Vagina (tissue), 2 donors: ENCODE measurements around the gene TRIM56. TPM values are rescaled to one million over a fixed set of nuclear protein-coding genes. Genes with fewer than 3 reads are reported as not detected.
"Not testable (repeated sequence)": the region's sequence is repeated elsewhere in the genome, so short reads cannot be mapped to it uniquely, and the experiment has no call there.

ENCODE experiments used
- DNase-seq, 2 donors: peaks; one replicate each; pipeline ENCODE4 v3.0.0-alpha.2; 2017; ENCODE audit errors: extremely low spot score in 2 of 2
- H3K27ac ChIP-seq: fragments of 200-600 bp; sonication (generic); one replicate; pipeline ENCODE4 v1.5.1; 2019
- H3K27me3 ChIP-seq: fragments of 200-600 bp; sonication (generic); one replicate; pipeline ENCODE4 v1.5.1; 2019
- H3K36me3 ChIP-seq, 2 donors: fragments of 200-600 bp; sonication (generic); one replicate each; pipeline ENCODE4 v1.5.1; 2017 to 2019
- H3K4me1 ChIP-seq: fragments of 200-600 bp; sonication (generic); one replicate; pipeline ENCODE4 v1.5.1; 2019
- H3K4me3 ChIP-seq, 2 donors: fragments of 200-600 bp; sonication (generic); 1 replicate in 1 of 2; 2 replicates in 1 of 2; pipeline ENCODE4 v1.5.1; 2016 to 2019
- H3K9me3 ChIP-seq: fragments of 200-600 bp; sonication (generic); one replicate; pipeline ENCODE4 v1.5.1; 2019
- POLR2A ChIP-seq, 2 donors: fragments of 450-650 bp; IDR thresholded peaks; one replicate each; pipeline ENCODE4 v1.6.1; 2017; ENCODE audit warnings: antibody characterized with exemption in 2 of 2, mild to moderate bottlenecking in 2 of 2, moderate library complexity in 2 of 2
- POLR2AphosphoS5 ChIP-seq, 2 donors: sonication (generic); formaldehyde crosslinking; IDR thresholded peaks; one replicate each; pipeline ENCODE4 v1.9.0; 2017; ENCODE audit warnings: antibody characterized with exemption in 2 of 2, mild to moderate bottlenecking in 2 of 2, low read depth in 1 of 2; ENCODE audit not compliant: insufficient read depth in 1 of 2
- intact Hi-C: fragments of 100-400 bp; cut with DNase I; formaldehyde crosslinking; loops from one replicate; pipeline ENCODE4 v1.15.1; 2023
- total RNA-seq: library from RNA; depleted of rRNA; stranded (reverse); fragments of >200 nt; gene quantifications from one replicate; pipeline ENCODE4 v1.2.3, GENCODE V29; 2016
- TF ChIP-seq, protein P1 (sequence below), 3 experiments: fragments of 450-650 bp in 2 of 3; fragments of 200-600 bp in 1 of 3; sonication (generic) in 1 of 3; IDR thresholded peaks; one replicate each; pipeline ENCODE4 v1.5.1; 2017 to 2019; ENCODE audit warnings: antibody characterized with exemption in 3 of 3, mild to moderate bottlenecking in 2 of 3, moderate library complexity in 2 of 3

Gene TRIM56
- total RNA-seq, 1 donor from 2014 or later: 19.4 TPM

DNA sequence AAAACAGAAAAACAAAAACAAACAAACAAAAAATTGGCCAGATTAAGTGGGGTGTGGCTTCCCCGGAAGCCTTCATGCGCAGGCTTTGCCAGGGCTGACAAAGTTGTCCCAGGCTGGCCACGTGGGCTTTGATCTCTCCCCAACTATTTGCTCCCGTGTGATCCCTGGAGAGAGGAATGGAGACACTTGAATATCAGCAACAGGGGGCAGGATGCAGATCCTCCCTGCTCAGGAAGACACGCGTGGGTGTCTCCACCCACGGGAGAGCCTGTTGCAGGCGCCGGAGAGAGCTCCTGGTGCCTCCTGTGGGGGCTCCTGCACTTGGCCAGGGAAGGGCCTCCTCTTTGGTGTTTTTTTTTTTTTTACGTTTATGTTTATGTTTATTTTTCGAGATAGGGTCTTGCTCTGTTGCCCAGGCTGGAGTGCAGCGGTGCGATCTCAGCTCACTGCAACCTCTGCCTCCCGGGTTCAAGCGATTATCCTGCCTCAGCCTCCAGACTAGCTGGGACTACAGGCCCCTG, 19.0 kb downstream of the TRIM56 start:
- no peak overlapping the region for H3K27ac ChIP-seq
- no peaks in the 10 kb centered on the region for H3K36me3 ChIP-seq
- no peaks in the 10 kb centered on the region for H3K9me3 ChIP-seq
- TF ChIP-seq, protein P1, sequence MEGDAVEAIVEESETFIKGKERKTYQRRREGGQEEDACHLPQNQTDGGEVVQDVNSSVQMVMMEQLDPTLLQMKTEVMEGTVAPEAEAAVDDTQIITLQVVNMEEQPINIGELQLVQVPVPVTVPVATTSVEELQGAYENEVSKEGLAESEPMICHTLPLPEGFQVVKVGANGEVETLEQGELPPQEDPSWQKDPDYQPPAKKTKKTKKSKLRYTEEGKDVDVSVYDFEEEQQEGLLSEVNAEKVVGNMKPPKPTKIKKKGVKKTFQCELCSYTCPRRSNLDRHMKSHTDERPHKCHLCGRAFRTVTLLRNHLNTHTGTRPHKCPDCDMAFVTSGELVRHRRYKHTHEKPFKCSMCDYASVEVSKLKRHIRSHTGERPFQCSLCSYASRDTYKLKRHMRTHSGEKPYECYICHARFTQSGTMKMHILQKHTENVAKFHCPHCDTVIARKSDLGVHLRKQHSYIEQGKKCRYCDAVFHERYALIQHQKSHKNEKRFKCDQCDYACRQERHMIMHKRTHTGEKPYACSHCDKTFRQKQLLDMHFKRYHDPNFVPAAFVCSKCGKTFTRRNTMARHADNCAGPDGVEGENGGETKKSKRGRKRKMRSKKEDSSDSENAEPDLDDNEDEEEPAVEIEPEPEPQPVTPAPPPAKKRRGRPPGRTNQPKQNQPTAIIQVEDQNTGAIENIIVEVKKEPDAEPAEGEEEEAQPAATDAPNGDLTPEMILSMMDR (IDR thresholded peaks at IDR 0.05): no peak
- no peak for TF ChIP-seq POLR2A (IDR thresholded peaks at IDR 0.05)
- no peak for DNase-seq
- H3K4me3 ChIP-seq: no peak overlapping the region
- intact Hi-C loops: no loop called here
- peaks cover 20% of the 10 kb centered on the region for H3K4me1 ChIP-seq
- no peaks in the 10 kb centered on the region for H3K27me3 ChIP-seq

DNA sequence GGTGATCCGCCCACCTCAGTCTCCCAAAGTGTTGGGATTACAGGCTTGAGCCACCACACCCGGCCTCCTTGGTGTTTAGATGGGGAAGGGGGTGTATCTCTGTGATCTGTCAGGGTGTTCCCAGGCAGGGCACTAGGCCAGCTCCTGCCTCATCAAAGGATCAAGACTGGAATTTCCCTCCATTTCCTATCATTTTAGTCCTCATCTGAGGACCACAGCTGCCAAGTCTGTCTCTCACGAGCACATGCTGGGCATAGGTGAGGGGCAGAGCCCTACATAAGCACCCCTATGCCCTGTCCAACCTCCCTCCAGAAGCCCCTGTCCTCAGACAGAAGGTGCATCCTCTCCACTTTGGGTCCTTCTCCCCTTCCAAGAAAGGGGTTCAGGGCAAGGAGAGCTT, 19.5 kb downstream of the TRIM56 start:
- Histone ChIP-seq H3K27ac (no peak overlapping the region), H3K4me3 (no peak overlapping the region), H3K9me3 (no peaks in the 10 kb centered on the region), H3K36me3 (no peaks in the 10 kb centered on the region), H3K27me3 (no peaks in the 10 kb centered on the region), H3K4me1 (peaks cover 14% of the 10 kb centered on the region)
- TF ChIP-seq POLR2AphosphoS5 (IDR thresholded peaks at IDR 0.05; ENCODE audit: insufficient read depth in 1 of 2, low read depth in 1 of 2) (no peak), POLR2A (IDR thresholded peaks at IDR 0.05) (no peak)
- TF ChIP-seq, protein P1 (IDR thresholded peaks at IDR 0.05): no peak
- intact Hi-C loops: no loop called here
- no peak for DNase-seq

DNA sequence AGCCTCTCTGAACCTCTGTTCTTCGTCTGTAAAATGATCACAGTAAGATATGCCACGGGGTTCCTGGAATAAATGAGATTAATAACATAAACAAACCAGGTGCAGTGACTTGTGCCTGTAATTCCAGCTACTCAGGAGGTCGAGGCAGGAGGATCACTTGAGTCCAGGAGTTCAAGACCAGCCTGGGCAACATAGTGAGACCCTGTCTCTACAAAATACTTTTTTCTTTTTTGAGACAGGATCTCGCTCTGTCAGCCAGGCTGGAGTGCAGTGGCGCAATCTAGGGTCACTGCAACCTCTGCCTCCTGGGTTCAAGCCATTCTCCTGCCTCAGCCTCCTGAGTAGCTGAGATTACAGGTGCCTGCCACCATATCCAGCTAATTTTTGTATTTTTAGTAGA, 20.0 kb downstream of the TRIM56 start:
- H3K27me3 ChIP-seq, H3K27ac ChIP-seq, intact Hi-C loops, H3K36me3 ChIP-seq, H3K4me3 ChIP-seq, DNase-seq, H3K9me3 ChIP-seq: not testable (repeated sequence)
- peaks cover 11% of the 10 kb centered on the region for H3K4me1 ChIP-seq

DNA sequence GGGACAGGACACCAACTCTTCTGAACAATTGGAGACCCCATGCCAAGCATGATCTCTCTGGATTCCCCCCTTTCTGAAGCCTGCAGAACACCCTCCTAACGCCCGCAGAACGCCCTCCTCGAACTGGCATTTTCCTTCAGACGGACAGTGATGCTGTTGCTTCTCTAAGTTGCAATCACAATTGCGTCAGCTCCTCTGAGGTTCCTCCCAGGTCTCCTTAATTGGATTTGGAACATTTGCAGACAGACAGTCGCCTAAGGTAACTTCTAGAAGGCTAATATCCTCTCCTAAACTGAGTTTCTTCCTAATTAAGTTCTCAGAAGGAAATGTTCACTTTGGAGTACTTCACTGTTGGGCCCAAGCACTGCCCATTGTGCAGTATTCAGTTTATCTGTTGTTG, 21.1 kb downstream of the TRIM56 start:
- Histone ChIP-seq H3K4me3 (no peak overlapping the region), H3K27ac (no peak overlapping the region), H3K9me3 (no peaks in the 10 kb centered on the region), H3K36me3 (no peaks in the 10 kb centered on the region), H3K4me1 (no peaks in the 10 kb centered on the region), H3K27me3 (no peaks in the 10 kb centered on the region)
- intact Hi-C loops: no loop called here
- no peak for DNase-seq
- no peak for TF ChIP-seq POLR2A (IDR thresholded peaks at IDR 0.05)
- TF ChIP-seq, protein P1 (IDR thresholded peaks at IDR 0.05): no peak
- no peak for TF ChIP-seq POLR2AphosphoS5 (IDR thresholded peaks at IDR 0.05; ENCODE audit: insufficient read depth in 1 of 2, low read depth in 1 of 2)

DNA sequence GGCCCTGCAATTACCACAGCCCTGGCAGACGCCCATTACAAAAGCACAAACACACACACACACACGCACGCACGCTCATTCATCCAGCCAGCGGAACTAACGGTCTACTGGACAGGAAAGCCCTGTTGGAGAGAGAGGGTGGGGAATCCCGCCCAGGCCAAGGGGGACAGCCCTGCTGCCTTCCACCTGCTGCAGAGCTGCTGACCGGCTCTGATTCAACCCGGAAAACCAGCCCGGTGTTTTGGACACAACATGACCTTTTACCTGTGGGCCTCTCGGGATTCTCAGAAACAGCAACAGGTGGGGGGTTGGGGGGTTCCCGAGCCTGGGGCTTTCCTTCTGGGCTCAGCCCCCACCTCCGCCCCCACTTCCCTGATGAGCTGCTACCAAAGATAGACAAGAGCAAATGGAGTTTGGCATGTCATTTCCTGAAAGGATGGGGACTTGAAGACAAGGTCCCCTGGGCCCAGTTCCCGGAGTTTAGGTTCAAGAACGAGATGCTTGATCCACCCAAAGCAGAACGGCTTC, 23.1 kb downstream of the TRIM56 start:
- Histone ChIP-seq H3K4me3 (no peak overlapping the region), H3K27ac (peak overlapping the region; percentile 4), H3K36me3 (no peaks in the 10 kb centered on the region), H3K27me3 (no peaks in the 10 kb centered on the region), H3K9me3 (no peaks in the 10 kb centered on the region), H3K4me1 (no peaks in the 10 kb centered on the region)
- intact Hi-C loops: no loop called here
- peak; percentile 31 to 36 for TF ChIP-seq POLR2AphosphoS5 (IDR thresholded peaks at IDR 0.05; ENCODE audit: insufficient read depth in 1 of 2, low read depth in 1 of 2)
- TF ChIP-seq, protein P1 (IDR thresholded peaks at IDR 0.05): no peak
- DNase-seq: no peak
